ENCODE results near the gene ZNF230.

GRCh38 chr19:44051650-44052402, 49.1 kb downstream of the ZNF230 start, which contains the start of gene ZNF223:
- TF ChIP-seq YY1 (IDR thresholded peaks at IDR 0.05; ENCODE audit: low read depth) = peak; percentile 69; the same call in 1 of the 2 replicates
- TF ChIP-seq NFIC (IDR thresholded peaks at IDR 0.05) = peak; percentile 93
- no peak for TF ChIP-seq CEBPB (IDR thresholded peaks at IDR 0.05)
- peak; percentile 9 for TF ChIP-seq MAX (IDR thresholded peaks at IDR 0.05)
- no peak for TF ChIP-seq EP300 (IDR thresholded peaks at IDR 0.05; ENCODE audit: borderline replicate concordance)
- TF ChIP-seq RAD21 (IDR thresholded peaks at IDR 0.05; ENCODE audit: low read depth) = no peak
- no peak for TF ChIP-seq TEAD4 (IDR thresholded peaks at IDR 0.05)

All from Ishikawa (cell line).